ENCODE measurements around the gene DGKG.

DGKG gene

GRCh38 chr3:186361762-186362536, at the start of gene DGKG:
TSS of gene DGKG (minus strand) at chr3:186362234. CDS start at chr3:186320459, 41,775 bp downstream.
- DNase-seq: peak; percentile 70

- no peak for DNase-seq
These were observed 49.1 kb upstream of the DGKG start for GRCh38 chr3:186411089-186411488.

GRCh38 chr3:186406669-186407635, 44.9 kb upstream of the DGKG start:
- no peak for DNase-seq

GRCh38 chr3:186401556-186401955, 39.5 kb upstream of the DGKG start:
- DNase-seq: peak; percentile 65

- peak; percentile 38 for DNase-seq
These were observed 38.6 kb upstream of the DGKG start for GRCh38 chr3:186400662-186401061.

GRCh38 chr3:186400026-186400425, 38.0 kb upstream of the DGKG start:
- no peak for DNase-seq

- no peak for DNase-seq
These were observed 32.7 kb upstream of the DGKG start for GRCh38 chr3:186394566-186395217.

- no peak for DNase-seq
These were observed 25.0 kb upstream of the DGKG start for GRCh38 chr3:186386883-186387560.

GRCh38 chr3:186385856-186386602, 24.0 kb upstream of the DGKG start:
- DNase-seq: no peak

GRCh38 chr3:186383026-186383993, 21.3 kb upstream of the DGKG start:
- no peak for DNase-seq

GRCh38 chr3:186382217-186382885, 20.3 kb upstream of the DGKG start:
- peak; percentile 22 for DNase-seq

GRCh38 chr3:186381424-186382216, 19.6 kb upstream of the DGKG start:
- DNase-seq: no peak

- no peak for DNase-seq
These were observed 18.8 kb upstream of the DGKG start for GRCh38 chr3:186380622-186381380.

- peak; percentile 16 for DNase-seq
These were observed 13.4 kb upstream of the DGKG start for GRCh38 chr3:186375443-186375842.

GRCh38 chr3:186374376-186374775, 12.3 kb upstream of the DGKG start:
- DNase-seq: peak; percentile 70

- DNase-seq: no peak
These were observed 7.2 kb upstream of the DGKG start for GRCh38 chr3:186369217-186369616.

GRCh38 chr3:186368717-186369116, 6.7 kb upstream of the DGKG start:
- DNase-seq: no peak

GRCh38 chr3:186368176-186368575, 6.1 kb upstream of the DGKG start:
- DNase-seq: peak; percentile 37
